ENCODE measurements around the gene POLR1E.

The POLR1E gene

GRCh38 chr9:37538099-37538498 lies 52.4 kb downstream of the POLR1E start:
- TF ChIP-seq CTCF (IDR thresholded peaks at IDR 0.05; ENCODE audit: insufficient read depth, low read depth, low read length, missing control alignments): no peak
- no peak overlapping the region for H3K4me3 ChIP-seq (ENCODE audit: low read length)

GRCh38 chr9:37539634-37540033 lies 53.9 kb downstream of the POLR1E start:
- DNase-seq (ENCODE audit: low read depth): no peak
- TF ChIP-seq CTCF (IDR thresholded peaks at IDR 0.05; ENCODE audit: insufficient read depth, low read depth, low read length, missing control alignments): no peak
- H3K4me3 ChIP-seq (ENCODE audit: low read length): no peak overlapping the region

More at GRCh38 chr9:37538099-37538498, 52.4 kb downstream of the POLR1E start:
- DNase-seq (ENCODE audit: low read depth): no peak

- DNase-seq (ENCODE audit: low read depth): peak; percentile 54
- no peak overlapping the region for H3K4me3 ChIP-seq (ENCODE audit: low read length)
- no peak for TF ChIP-seq CTCF (IDR thresholded peaks at IDR 0.05; ENCODE audit: insufficient read depth, low read depth, low read length, missing control alignments)
Measured at GRCh38 chr9:37540634-37541033, 54.9 kb downstream of the POLR1E start.

GRCh38 chr9:37541465-37541864 lies 55.7 kb downstream of the POLR1E start:
- no peak for DNase-seq (ENCODE audit: low read depth)
- no peak overlapping the region for H3K4me3 ChIP-seq (ENCODE audit: low read length)
- no peak for TF ChIP-seq CTCF (IDR thresholded peaks at IDR 0.05; ENCODE audit: insufficient read depth, low read depth, low read length, missing control alignments)

GRCh38 chr9:37542488-37542887 lies 56.7 kb downstream of the POLR1E start:
- TF ChIP-seq CTCF (IDR thresholded peaks at IDR 0.05; ENCODE audit: insufficient read depth, low read depth, low read length, missing control alignments): no peak
- H3K4me3 ChIP-seq (ENCODE audit: low read length): no peak overlapping the region
- no peak for DNase-seq (ENCODE audit: low read depth)

GRCh38 chr9:37542895-37543294 lies 57.1 kb downstream of the POLR1E start:
- DNase-seq (ENCODE audit: low read depth): peak; percentile 75
- no peak overlapping the region for H3K4me3 ChIP-seq (ENCODE audit: low read length)
- TF ChIP-seq CTCF (IDR thresholded peaks at IDR 0.05; ENCODE audit: insufficient read depth, low read depth, low read length, missing control alignments): no peak

- TF ChIP-seq CTCF (IDR thresholded peaks at IDR 0.05; ENCODE audit: insufficient read depth, low read depth, low read length, missing control alignments): no peak
- no peak overlapping the region for H3K4me3 ChIP-seq (ENCODE audit: low read length)
- DNase-seq (ENCODE audit: low read depth): no peak
Measured at GRCh38 chr9:37543468-37543867, 57.7 kb downstream of the POLR1E start.

Measured in epithelial cell of esophagus (primary cell).